ENCODE measurements around the gene UQCC2.

The UQCC2 gene

DNA sequence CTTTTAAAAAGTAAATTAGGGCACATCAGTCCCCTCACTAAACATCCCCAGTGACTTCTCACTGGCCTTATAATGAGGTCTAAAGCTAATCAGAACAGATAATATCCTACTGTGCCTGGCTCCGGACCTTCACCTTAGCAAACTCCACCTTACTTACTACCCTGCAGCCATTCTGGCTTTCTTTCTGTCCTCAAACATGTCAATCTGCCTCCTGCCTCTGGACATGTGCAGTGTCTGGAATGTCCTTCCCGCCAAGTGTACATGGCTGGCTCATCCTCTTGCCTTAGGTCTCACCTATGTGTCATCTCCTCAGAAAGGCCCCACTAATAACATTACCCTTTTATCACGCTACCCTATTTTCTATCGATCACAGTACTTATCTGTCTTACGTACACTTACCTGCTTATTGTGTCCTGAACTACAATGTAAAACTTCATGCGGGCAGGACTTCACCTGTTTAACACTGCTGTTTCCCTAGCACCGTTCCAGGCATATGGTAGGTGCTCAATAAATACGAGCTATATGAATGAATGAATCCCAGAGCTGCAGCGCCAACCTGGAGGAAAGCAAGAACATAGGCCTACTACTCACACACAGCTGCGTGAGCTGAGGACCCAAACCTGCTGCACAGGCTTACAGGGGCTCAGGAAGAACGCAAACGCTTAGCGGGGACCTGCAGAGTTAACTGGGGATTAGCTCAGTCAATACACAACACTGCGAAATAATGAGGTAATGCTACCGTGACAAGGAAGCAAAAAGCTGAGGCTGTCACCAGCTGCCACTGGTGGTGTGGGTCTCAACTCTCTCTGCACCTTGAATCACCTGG is 991 bp downstream of the UQCC2 start:
- DNase-seq (no peak), ATAC-seq (no peak)
- Mint-ChIP-seq H3K9me3 (no peaks in the 10 kb centered on the region), H3K27me3 (no peaks in the 10 kb centered on the region), H3K4me1 (peaks cover 46% of the 10 kb centered on the region), H3K4me3 (peak overlapping the region; percentile 89), H3K36me3 (ENCODE audit: low read depth) (peaks cover 35% of the 10 kb centered on the region), H3K27ac (peak overlapping the region; percentile 98)

DNA sequence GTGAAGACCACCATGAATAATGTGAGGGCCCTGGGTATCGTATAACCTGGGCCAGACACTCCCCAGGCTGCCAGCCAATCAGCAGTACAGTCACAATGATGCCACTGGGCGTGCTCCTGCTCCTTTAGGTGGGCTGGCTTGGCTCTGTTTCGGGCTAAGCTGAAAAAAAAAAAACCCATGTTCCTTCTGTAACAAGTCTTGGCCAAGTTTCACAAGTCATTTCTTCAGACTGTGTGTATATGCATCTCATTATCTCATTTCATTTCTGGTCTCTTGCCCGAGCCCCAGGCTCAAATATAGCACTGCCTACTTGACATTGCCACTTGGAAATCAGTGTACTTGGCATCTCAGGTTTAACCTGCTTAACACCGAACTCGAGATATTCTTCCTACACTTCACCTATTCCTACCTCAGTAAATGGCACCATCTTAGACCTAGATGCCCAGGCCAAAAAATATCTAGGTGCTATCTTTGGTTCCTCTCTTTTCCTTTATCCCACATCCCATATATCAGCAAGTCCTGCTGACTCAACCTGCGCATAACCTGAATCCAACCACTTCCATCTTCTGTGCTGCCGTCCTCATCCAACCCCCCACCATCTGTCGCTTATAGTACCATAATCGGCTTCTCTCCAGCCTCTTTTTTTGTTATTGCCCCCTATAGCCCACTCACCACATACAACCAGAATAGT is 1.8 kb downstream of the UQCC2 start:
- H3K36me3 Mint-ChIP-seq (ENCODE audit: low read depth): peaks cover 36% of the 10 kb centered on the region
- H3K4me3 Mint-ChIP-seq: peak overlapping the region; percentile 89
- peaks cover 46% of the 10 kb centered on the region for H3K4me1 Mint-ChIP-seq
- ATAC-seq (no peak), DNase-seq (no peak)
- no peak overlapping the region for H3K27ac Mint-ChIP-seq
- H3K9me3 Mint-ChIP-seq: no peaks in the 10 kb centered on the region
- no peaks in the 10 kb centered on the region for H3K27me3 Mint-ChIP-seq

DNA sequence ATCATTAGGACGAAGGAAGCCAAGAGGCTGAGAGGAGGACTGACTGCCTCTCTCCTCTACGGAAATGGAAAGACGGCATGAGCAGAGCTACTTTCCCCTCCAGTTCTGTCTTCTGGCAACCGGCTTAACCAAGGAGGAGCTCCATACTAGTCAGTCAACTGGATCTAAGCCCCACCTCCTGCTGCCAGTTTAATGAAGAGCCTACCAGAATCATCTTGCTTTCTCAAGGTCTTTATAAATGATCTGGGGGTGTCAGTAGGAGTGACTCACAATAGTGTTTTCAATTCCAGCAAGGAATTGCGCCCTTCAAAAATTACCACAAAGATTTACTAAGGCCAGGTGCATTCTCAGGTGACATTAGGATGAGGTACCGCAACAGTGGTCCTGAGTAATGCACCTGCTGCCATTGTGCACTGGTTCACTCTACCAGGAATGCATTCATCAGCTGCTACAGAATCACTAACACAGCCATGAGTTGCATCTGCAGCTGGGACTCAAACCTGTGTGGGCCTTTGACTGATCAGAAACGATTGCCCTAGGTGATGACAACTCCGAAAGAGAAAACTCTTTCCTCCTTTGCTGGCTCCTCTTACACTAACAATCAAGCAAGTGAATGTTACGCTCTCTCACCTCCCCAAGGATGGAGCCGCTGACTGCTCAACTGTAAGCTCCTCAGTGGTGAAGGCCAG is 2.8 kb downstream of the UQCC2 start:
- Mint-ChIP-seq H3K4me3 (no peak overlapping the region), H3K36me3 (ENCODE audit: low read depth) (peaks cover 44% of the 10 kb centered on the region), H3K27me3 (no peaks in the 10 kb centered on the region), H3K27ac (no peak overlapping the region), H3K4me1 (peaks cover 46% of the 10 kb centered on the region), H3K9me3 (no peaks in the 10 kb centered on the region)
- DNase-seq (no peak), ATAC-seq (no peak)

DNA sequence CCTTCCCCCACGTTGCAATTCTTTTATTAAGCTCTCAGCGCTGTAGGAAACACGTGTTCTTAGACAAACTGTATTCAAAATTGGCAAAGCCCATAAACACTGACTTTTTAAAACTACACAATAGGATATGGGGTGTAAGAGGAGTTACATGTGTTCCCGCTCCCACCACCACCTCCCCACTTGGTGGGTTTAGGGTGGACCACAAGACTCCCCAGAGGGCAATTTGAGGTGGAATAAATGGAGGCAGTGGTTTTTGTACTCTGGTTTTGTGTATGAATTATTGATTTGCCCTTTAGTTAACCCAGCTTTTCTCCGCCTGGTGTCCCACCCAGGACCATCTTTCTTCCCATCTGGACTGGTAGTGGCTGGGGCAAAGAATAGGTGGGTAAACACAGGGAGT is 3.7 kb downstream of the UQCC2 start:
- H3K27me3 Mint-ChIP-seq: no peaks in the 10 kb centered on the region
- H3K36me3 Mint-ChIP-seq (ENCODE audit: low read depth): peaks cover 48% of the 10 kb centered on the region
- H3K4me3 Mint-ChIP-seq: no peak overlapping the region
- DNase-seq: no peak
- peaks cover 46% of the 10 kb centered on the region for H3K4me1 Mint-ChIP-seq
- ATAC-seq: no peak
- no peaks in the 10 kb centered on the region for H3K9me3 Mint-ChIP-seq
- no peak overlapping the region for H3K27ac Mint-ChIP-seq

DNA sequence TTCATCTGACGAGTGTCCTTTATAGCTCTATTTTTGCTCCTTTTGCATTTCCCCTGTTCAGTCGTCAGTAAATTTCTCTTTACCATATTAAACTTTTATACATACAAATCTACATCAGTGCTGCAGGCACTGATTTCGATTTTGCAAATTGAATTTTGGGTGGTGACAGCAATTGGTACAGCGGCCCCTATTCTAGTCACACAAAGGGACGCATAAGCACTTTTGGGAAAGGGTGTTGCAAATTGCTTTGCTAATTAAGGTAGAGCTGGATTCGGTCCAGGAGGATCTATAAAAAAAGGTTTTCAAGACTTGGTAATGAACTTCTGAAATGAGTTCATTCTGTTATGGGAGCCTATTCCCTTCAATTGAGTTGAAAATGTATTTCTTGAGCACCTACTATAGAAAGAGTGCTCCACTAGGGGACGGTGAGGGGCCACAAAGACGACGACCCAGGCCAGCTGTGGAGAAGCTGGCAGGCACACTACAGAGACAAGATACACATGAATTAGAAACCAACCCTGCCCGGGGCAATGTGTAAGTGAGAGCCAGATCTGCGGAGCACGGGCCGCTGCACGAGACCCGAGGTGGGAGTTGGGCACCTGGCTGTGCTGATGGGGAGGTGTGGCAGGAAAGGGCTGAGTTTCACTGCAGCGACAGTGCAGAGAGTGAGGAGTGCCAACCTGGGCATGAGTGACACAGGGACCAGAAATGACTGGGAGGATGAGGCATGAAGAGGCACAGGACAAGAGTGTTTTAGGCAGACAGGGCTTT is 5.4 kb downstream of the UQCC2 start:
- no peak for DNase-seq
- peaks cover 50% of the 10 kb centered on the region for H3K36me3 Mint-ChIP-seq (ENCODE audit: low read depth)
- peaks cover 41% of the 10 kb centered on the region for H3K4me1 Mint-ChIP-seq
- ATAC-seq: no peak
- no peaks in the 10 kb centered on the region for H3K27me3 Mint-ChIP-seq
- H3K27ac Mint-ChIP-seq: no peak overlapping the region
- no peak overlapping the region for H3K4me3 Mint-ChIP-seq
- no peaks in the 10 kb centered on the region for H3K9me3 Mint-ChIP-seq

DNA sequence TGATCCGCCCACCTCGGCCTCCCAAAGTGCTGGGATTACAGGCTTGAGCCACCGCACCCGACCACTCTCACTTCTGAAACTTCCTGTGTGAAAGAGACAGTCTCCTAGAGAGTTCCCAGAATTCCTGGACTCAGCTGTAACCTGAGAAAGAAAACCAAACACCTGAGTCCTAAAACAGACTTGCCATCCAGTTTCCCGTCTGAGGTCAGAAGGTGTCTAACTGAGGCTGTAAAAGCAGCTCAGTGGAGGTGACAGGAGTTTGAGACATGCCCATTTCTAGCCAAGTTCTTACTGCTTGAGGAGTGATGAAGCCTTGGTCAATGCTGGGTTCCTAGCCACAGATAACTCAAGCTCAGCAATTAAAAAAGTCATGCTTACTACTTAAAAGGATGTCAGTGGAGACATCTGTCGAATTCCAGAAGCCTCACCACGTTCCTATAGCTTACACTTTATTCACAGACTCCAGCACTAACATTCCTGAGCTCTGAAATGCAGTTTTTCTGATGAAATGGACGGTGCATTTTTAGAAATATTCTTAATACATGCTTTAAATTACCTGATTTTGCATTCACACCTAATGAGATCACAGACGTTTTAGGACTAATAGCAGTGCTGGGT is 6.1 kb downstream of the UQCC2 start:
- no peak for ATAC-seq
- Mint-ChIP-seq H3K27me3 (no peaks in the 10 kb centered on the region), H3K36me3 (ENCODE audit: low read depth) (peaks cover 46% of the 10 kb centered on the region), H3K4me3 (no peak overlapping the region), H3K27ac (no peak overlapping the region), H3K4me1 (peaks cover 37% of the 10 kb centered on the region), H3K9me3 (no peaks in the 10 kb centered on the region)
- no peak for DNase-seq

DNA sequence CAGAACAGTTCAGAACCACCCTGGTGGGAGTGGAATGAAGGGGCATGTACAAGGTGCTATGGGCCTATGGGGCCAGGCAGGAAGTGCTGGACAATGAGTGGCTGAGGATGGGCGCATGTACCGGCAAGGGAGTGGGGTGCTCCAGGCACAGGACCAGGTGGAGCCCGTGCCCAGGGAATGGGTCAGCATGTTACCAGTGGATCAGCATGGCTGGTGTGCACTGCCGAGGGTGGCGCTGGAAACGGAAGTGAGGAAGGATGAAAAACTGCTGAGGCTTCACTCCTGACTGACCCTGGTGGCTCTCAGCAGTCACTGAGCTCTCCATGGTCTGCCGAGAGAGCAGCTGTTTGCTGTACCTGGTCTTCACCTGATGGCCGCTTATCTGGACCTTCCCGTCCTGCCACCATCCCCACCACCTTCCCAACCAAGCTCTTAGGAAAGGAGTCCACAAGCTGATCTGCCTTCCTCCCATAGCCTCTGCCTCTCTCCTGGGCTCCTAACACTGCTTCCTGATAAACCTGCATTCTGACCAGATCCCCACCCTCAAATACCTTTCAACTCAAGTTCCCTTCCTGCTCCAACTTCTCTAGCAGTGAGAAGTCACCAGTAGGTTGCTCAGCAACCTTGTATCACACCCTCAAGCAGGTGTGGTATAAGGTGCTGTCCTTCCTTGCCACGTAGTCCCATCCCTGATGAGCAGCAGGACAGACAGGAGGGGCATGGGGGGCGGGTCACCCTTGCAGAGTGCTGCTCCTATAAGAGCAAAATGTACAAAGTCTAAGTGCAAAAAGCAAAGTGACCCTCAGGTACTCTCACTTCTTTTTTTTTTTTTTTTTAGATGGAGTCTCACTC is 7.1 kb downstream of the UQCC2 start:
- Mint-ChIP-seq H3K4me3 (no peak overlapping the region), H3K27ac (no peak overlapping the region), H3K4me1 (peaks cover 33% of the 10 kb centered on the region), H3K27me3 (no peaks in the 10 kb centered on the region), H3K9me3 (no peaks in the 10 kb centered on the region), H3K36me3 (ENCODE audit: low read depth) (peaks cover 41% of the 10 kb centered on the region)
- ATAC-seq: no peak
- no peak for DNase-seq

DNA sequence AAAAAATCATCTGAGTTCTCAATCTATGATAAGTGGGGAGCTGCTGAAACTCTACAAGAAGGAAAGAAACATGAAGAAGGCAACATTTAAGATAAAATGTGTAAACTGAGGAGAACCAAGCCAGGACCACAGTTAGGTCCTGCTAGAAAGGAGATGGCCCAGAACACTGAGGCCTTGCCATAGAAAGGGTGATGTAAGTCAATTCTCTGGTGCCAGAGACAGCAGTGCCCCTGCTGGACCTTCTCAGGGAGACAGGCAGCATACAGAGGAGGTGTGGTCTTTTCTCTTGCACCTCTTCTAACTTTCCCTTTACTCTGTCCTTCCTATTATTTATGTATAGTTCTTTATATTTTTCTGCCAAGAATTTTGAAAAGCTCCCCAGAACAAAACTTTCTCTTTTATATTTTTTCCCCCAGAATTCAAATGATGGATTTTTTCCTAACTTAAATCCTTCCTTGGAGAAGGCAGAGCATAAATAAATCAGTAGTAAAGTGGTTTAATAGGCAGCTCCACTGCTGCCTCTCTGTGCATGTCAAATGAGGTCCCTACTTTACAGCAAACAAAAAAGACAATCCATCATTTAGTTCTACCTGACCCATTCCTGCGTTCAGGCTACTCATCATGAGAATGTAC is 9.0 kb downstream of the UQCC2 start:
- Mint-ChIP-seq H3K27me3 (no peaks in the 10 kb centered on the region), H3K36me3 (ENCODE audit: low read depth) (peaks cover 32% of the 10 kb centered on the region), H3K27ac (no peak overlapping the region), H3K9me3 (no peaks in the 10 kb centered on the region), H3K4me3 (no peak overlapping the region), H3K4me1 (peaks cover 25% of the 10 kb centered on the region)
- ATAC-seq (peak; percentile 71), DNase-seq (no peak)

DNA sequence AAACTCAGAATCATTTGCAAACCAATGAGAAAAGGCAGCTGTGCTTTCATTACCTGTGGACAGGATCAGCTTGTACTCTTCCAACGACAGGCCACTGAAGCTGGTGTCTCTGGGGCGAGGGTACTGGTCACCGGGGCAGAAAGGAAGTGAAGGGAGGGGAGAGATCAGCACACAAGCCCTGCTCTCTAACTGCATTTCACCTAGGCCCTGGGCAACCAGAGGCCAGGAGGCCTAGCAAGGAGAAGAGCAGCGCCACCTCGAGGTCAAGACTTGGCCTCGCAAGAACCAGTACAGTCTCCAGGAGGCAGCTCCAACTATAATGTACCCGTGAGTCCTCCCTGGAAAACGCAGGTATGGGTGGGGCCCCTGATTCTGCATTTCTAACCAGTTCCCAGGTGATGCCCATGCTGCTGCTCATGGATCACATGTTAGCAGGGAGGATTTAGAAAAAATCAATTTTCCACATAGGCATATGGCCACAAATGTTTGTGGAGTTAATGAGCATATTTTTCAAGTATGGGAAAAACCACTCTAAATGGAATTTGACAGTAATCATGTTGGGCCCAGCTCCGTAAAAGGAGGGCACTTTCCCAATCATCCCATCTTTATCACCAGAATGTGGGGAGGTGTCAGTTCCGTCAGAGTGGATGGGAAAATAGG is 11.0 kb downstream of the UQCC2 start:
- DNase-seq (peak; percentile 69), ATAC-seq (peak; percentile 71)
- Mint-ChIP-seq H3K27me3 (no peaks in the 10 kb centered on the region), H3K9me3 (no peaks in the 10 kb centered on the region), H3K27ac (peak overlapping the region; percentile 36), H3K4me1 (peaks cover 43% of the 10 kb centered on the region), H3K4me3 (no peak overlapping the region), H3K36me3 (ENCODE audit: low read depth) (peaks cover 40% of the 10 kb centered on the region)

DNA sequence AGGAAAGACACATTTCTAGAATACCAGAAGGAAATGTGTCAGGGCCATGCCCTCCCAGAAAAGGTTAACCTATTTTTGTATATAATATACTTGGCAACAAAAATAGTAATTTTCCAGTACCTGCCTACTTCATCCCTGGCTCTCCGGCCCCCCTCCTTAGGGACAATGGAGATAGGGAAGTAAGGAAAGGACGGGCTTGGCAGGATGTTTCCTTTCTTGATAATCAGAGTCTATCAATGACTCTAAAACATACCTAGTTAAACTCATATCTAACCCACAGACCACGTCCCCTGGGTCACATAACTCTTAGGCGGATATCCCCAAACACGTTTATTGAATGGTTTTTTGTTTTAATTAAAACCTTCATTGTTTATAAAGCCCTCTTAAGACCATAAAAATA is 11.8 kb downstream of the UQCC2 start:
- Mint-ChIP-seq H3K27ac (peak overlapping the region; percentile 36), H3K27me3 (no peaks in the 10 kb centered on the region), H3K36me3 (ENCODE audit: low read depth) (peaks cover 39% of the 10 kb centered on the region), H3K4me3 (no peak overlapping the region), H3K9me3 (no peaks in the 10 kb centered on the region), H3K4me1 (peaks cover 50% of the 10 kb centered on the region)
- ATAC-seq (no peak), DNase-seq (no peak)

DNA sequence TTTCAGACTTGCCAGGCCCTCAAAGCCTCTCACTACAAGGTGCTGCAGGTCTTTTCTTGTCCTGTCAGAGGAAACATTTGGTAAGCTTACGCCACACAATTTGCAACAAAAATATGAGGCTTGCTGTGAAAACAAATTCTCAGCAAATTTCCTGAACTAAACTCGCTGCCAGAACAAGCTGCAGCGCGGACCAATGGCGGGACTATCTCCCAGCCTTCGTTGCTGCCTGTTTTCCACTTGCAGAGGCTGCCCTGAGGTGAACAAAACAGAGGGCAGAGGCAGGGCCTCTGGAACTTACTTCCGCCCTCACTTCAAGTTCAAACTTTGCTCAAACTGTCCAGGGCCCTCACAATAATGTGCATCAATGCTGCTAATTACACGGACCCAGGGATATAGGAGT is 12.4 kb downstream of the UQCC2 start:
- no peak overlapping the region for H3K27ac Mint-ChIP-seq
- H3K9me3 Mint-ChIP-seq: no peaks in the 10 kb centered on the region
- ATAC-seq (no peak), DNase-seq (no peak)
- H3K4me3 Mint-ChIP-seq: no peak overlapping the region
- H3K4me1 Mint-ChIP-seq: peaks cover 56% of the 10 kb centered on the region
- H3K27me3 Mint-ChIP-seq: no peaks in the 10 kb centered on the region
- H3K36me3 Mint-ChIP-seq (ENCODE audit: low read depth): peaks cover 38% of the 10 kb centered on the region

DNA sequence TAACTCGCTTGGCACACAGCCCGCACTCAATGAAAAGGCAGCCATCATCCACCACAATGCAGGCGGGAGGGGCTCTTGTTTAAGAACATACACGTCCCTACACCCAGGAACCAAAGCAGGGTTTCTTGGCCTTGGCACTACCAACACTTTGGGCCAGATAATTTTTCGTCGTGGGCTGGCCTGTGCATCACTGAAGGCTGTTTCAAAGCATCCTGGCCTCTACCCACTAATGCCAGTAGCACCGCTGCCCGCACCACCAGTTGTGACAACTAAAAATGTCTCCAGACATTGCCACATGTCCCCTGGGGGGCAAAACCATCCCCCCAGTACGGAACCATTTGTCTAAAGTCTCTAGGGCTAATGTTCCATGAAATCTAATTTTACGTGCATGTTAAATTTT is 13.0 kb downstream of the UQCC2 start:
- DNase-seq: no peak
- peaks cover 63% of the 10 kb centered on the region for H3K4me1 Mint-ChIP-seq
- H3K9me3 Mint-ChIP-seq: no peaks in the 10 kb centered on the region
- H3K4me3 Mint-ChIP-seq: no peak overlapping the region
- H3K27ac Mint-ChIP-seq: peak overlapping the region; percentile 62
- no peaks in the 10 kb centered on the region for H3K27me3 Mint-ChIP-seq
- no peak for ATAC-seq
- peaks cover 36% of the 10 kb centered on the region for H3K36me3 Mint-ChIP-seq (ENCODE audit: low read depth)

DNA sequence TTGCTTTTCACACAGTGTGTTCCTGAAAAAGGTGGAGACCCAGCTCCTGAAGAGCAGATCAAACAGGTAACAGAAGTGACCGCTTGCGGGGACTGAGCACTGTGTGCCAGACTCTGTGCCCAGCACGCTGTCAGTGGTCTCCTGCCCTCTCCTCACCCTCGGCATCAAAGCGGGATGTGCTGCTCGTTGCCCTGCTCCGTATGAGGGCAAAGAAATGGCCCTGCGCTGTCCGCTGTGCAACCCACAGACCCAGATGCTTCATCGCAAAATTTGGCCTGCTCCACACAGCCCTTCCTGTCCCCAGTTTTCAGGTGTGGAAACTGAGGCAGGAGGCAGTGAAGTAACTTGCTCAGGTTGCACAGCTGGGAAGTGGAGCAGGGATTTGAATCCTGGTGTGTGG is 13.7 kb downstream of the UQCC2 start:
- no peak for ATAC-seq
- DNase-seq: no peak
- Mint-ChIP-seq H3K4me3 (no peak overlapping the region), H3K27ac (peak overlapping the region; percentile 92), H3K9me3 (no peaks in the 10 kb centered on the region), H3K27me3 (no peaks in the 10 kb centered on the region), H3K36me3 (ENCODE audit: low read depth) (peaks cover 39% of the 10 kb centered on the region), H3K4me1 (peaks cover 69% of the 10 kb centered on the region)
